Activated gamma-delta T cell treated with Interleukin-2 at 50 U/mL for 16 hours (primary cell): ENCODE results near the gene P2RX7.
"Not testable (repeated sequence)": the region's sequence is repeated elsewhere in the genome, so short reads cannot be mapped to it uniquely, and the experiment has no call there.

Experiments
- DNase-seq: peaks from one replicate; pipeline ENCODE4 v3.0.0-alpha.2; 2020

Gene P2RX7

DNA sequence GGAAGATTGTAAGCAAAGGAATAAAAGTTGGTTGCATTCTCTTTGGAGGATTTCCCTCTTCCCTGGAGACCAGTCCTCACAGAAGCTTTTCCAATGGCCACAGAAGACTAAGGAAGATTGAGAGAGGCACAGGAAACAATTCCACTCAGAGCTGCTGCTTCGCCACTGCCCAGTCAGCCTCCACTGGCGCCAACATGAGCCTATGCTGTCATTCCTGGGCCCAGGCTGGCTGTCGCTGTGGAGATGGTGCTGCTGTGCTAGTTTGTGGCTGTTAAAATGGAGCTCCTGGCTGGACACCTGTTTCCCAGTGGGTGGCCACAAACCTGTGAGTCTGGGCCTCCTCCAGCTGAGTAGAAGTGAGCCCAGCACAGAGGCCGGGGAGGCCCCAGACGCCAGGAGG lies 6.6 kb downstream of the P2RX7 start:
- no peak for DNase-seq

DNA sequence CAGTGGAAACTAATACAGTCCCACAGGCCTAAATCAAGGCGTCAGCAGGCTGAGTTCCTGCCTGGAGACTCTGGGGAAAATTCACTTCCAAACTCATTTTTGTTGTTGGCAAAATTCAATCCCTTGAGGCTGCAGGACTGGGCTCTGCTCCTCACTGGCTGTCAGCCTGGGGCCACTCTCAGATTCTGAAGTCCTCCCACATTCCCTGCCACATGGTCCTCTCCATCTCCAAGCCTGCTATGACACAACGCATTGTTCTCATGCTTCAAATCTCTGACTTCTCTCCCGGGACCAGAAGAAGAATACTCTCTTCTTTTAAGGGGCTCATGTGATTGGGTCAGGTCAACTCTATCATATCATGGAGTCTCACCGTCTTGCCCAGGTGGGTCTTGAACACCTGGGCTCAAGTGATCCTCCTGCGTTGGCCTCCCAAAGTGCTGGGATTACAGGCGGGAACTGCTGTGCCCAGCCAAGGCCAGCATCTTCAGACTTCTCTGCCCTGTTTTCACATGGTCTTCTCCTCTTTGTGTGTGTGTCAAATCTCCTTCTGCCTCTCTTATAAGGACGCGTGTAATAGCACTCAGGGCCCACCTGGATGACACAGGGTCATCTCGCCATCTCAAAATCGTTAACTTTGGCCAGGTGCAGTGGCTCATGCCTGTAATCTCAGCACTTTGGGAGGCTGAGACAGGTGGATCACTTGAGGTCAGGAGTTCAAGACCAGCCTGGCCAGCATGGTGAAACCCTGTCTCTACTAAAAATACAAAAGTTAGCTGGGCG lies 9.7 kb downstream of the P2RX7 start:
- DNase-seq: no peak

DNA sequence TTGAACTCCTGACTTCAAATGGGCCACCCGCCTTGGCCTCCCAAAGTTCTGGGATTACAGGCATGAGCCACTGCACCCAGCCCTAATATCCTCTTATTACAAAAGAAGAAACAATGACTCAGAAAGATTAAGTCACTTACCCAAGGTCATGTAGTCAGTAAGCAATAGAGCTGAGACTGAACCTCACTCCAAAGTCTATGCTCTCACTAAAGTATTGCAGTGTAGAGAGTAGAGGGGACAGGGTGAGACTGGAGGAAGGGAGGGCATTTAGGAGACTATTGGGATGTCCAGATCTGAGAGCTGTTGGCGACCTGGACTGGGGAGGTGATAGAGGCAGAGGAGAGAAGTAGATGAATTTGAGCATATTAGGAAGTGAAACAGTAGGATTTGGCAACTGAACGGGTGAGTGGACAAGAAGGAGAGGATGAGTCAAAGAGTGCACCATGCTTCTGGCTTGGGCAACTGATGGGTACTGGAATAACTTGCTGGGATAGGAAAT lies 11.8 kb downstream of the P2RX7 start:
- DNase-seq: no peak

DNA sequence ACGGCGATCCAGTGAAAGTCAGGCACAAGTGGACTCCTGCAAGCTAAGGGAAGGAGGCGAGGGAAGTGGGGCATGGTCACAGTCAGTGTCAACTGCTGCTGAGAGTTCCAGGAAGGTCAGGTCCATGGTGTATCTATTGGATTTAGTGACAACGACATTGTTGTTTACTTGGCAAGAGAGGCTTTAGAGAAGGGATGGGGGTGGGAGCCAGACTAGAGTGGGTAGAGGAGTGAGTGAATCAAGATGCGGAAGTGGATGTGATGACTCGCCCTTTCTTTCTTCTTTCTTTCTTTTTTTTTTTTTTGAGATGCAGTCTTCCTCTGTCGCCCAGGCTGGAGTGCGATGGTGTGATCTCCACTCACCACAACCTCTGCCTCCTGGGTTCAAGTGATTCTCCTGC lies 12.5 kb downstream of the P2RX7 start:
- DNase-seq: no peak

DNA sequence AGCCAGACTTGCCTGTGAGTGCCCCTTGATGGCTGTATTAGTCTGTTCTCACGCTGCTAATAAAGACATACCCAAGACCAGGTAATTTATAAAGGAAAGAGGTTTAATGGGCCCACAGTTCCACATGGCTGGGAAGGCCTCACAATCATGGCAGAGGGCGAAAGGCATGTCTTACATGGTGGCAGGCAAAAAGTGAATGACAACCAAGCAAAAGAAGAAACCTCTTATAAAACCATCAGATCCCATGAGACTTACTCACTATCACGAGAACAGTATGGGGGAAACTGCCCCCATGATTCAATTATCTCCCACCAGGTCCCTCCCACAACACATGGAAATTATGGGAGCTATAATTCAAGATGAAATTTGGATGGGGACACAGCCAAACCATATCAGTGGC lies 16.6 kb downstream of the P2RX7 start:
- DNase-seq: not testable (repeated sequence)

DNA sequence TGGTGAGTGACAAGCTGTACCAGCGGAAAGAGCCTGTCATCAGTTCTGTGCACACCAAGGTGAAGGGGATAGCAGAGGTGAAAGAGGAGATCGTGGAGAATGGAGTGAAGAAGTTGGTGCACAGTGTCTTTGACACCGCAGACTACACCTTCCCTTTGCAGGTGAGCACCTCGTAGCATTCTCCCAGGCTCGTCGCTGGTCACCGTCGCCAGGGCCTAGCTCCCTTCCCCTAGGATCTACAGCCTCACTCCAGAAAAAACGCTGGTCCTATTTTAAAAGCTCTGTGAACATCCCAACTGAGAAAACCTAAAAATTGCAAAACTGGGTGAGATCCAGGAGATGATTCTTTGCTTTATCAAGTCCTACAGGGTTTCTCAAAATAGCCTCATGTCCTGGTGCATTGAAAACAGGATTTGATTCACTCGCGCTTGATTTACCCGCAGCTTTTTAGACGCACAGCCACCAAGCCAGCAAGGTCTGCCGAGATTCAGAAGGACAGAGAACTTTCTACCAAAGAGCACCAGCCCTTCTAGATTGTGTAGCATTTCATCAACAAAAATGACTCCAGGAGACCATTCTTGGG lies 22.2 kb downstream of the P2RX7 start:
- no peak for DNase-seq

DNA sequence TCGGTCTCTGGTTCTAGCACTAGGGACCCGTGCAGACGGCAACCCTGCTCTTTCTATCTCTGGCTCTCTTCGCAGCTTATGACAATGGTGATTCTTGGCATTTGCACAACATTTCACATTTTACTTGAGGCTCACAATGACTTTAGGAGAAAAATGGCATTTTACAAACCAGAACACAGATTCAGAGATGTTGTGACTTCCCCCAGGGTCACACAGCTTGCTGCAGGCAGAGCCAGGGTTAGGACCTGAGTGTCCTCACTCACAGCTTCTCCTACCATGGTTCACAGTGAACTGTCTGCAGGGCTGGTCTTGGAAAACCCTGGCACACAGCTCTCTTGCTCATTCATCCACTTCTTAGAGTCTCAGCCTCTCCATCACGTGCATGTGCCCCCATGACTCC lies 23.7 kb downstream of the P2RX7 start:
- no peak for DNase-seq

DNA sequence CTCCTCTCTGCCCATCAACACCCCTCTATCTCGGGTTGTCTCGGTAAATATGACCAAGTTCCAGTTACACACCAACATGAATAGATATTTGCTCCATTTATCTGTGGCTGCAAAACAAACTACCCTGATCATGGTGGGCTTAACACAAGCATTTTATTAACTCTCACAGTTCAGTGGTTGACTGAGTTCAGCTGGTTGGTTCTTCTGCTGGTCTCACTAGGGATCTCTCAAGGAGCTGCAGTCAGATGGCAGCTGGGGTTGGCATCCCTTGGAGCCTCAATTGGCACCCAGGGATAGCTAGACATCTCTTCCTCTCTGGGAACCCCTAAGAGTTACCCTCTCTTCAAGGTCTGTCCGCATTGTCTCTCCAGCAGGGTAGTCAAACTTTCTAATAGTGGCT lies 25.4 kb downstream of the P2RX7 start:
- DNase-seq: no peak

DNA sequence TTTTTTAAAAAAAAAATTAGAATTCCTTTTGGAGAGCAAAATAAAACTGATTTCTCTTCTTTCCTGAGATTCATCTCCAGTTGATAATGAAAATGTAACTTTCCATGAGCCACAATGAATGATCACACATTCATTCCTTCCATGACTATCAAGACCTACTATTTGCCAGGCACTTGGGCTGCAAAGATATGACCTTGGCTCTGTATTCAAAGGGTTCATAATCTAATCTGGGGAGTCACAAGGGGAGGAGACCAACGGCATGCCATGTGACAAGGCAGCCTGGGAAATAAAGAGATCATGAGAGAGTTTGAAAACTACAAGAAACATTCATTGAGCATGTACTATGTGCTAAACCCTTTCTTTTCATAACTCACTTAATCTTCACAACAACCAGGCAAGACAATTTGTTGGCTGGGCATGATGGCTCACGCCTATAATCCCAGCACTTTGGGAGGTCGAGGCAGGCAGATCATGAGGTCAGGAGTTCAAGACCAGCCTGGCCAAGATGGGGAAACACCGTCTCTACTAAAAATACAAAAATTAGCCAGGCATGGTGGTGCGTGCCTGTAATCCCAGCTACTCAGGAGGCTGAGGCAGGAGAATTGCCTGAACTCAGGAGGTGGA lies 26.2 kb downstream of the P2RX7 start:
- not testable (repeated sequence) for DNase-seq

DNA sequence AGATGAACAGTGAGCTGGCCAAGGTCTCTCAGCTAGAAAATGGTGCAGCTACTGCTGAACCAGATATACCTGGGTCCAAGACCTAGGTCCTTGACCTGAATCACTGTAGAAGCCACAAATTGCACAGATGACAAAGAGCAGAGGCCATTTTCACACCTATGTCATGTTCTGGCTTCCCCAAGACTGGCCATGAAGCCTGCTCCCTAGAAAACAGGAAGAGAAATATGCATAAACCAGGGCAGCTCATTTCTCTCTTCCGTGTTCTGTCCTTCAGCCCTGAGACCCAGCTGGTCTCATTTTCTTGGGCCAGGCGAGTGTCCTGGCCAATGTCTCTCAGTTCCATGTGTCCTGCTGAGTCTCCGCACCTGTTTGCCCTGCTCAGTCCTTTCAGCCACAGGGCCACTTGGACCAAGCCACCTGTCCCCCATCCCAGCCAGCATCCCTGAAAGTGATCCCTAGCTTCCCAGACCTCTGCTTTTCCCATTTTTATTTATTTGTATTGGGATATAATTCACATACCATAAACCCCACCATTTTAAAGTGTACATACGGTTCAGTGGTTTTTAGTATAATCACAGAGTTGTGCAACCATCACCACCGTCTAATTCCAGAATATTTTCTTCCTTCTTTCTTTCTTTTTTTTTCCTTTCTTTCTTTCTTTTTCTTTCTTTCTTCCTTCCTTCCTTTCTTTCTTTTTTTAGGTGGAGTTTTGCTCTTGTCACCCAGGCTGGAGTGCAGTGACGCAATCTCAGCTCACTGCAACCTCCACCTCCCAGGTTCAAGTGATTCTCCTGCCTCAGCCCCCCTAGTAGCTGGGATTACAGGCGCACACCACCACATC lies 27.0 kb downstream of the P2RX7 start:
- no peak for DNase-seq

DNA sequence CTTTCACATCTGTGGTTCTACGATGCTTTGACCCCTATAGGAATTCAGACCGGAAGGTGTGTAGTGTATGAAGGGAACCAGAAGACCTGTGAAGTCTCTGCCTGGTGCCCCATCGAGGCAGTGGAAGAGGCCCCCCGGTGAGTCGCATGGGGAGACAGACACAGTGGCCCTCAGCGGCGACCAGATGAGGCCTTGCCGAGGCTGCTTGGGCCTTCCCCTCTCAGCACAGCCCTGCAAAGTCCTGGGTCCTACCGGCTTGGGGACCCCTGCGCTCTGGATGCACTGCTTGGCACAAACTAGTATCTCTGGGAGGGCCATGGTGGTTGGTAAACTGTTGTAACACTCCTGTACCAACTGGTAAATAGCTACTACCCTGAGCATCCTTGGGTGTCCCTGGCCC lies 29.7 kb downstream of the P2RX7 start:
- no peak for DNase-seq

DNA sequence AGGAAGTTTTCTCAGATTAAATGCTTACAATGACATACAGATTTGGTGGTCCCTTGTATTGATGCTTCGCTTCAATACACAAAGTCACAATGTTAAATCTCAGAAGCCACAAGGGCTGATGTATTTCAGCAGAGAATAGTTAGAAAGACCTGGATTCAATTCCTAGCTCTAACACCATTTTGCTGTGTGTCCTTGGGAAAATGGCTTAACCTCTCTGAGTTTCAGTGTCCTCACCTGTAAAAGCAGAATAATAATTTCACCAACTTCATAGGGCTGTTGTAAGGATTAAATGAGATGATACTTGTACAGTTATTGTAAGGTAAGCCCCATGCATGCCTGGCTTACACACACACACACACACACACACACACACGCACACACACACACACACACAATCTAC lies 30.3 kb downstream of the P2RX7 start:
- DNase-seq: no peak

DNA sequence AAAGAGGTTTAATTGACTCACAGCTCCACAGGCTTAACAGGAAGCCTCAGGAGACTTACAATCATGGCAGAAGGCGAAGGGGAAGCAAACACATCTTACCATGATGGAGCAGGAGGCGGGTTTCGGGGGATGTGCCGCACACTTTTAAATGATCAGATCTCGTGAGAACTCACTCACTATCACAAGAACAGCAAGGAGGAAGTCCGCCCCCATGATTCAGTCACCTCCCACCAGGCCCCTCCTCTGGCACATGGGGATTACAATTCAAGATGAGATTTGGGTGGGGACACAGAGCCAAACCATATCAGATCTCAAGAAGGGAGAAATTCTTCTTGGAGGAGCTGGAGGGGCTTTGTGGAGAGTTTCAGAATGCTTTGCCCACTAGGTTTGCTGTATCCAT lies 32.2 kb downstream of the P2RX7 start:
- not testable (repeated sequence) for DNase-seq

DNA sequence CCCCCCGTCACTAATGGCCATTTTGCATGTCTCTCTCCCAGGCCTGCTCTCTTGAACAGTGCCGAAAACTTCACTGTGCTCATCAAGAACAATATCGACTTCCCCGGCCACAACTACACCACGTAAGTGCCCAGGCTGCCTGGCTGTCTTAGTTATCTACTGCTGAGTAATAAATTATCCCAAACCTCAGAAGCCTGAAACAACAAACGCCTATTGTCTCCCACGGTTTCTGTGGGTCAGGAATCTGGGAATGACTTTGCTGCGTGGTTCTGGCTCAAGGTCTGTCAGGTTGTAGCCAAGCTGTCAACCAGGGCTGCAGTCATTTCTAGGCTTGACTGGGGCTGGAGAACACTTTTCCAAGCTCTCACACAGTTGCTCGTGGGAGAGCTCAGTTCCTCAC lies 32.6 kb downstream of the P2RX7 start:
- DNase-seq: no peak

DNA sequence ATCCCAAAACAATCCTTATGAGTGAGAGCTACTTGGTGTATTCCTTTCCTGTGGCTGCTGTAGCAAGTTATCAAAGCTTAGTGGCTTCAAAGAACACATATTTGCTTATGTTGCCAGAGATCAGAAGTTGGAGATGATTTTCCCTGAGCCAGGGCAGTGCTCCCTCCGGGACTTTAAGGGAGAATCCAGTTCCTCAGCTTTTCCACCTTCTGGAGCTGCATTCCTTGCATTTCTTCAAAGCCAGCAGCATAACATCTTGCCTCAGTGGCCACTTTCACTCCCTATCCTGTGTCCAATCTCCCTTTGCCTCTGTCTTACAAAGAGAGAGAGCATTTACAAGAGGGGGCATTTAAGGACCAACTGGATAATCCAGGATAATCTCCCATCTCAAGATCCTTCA lies 33.7 kb downstream of the P2RX7 start:
- no peak for DNase-seq

DNA sequence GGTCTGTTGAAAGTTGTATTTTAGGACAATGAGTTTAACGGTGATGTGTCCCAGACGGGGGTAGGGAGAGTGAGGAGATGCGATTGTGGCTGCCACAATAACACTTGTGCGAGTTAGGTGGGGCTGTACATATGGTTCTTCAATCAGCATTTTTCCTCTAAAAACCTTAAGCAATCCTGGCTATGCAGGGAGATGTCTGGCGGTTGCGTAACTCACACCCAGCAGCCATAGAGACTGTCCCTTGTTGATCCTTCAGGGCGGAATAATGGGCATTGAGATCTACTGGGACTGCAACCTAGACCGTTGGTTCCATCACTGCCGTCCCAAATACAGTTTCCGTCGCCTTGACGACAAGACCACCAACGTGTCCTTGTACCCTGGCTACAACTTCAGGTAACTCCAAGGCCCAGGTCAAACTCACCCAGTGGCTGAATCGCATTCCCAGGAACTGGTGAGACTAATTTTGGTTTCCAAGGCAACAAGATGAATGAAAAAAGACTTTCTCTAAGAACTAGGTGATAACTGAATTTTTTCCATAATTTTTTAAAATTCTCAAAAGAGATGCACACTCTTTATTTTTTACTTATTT lies 34.6 kb downstream of the P2RX7 start:
- DNase-seq: no peak

DNA sequence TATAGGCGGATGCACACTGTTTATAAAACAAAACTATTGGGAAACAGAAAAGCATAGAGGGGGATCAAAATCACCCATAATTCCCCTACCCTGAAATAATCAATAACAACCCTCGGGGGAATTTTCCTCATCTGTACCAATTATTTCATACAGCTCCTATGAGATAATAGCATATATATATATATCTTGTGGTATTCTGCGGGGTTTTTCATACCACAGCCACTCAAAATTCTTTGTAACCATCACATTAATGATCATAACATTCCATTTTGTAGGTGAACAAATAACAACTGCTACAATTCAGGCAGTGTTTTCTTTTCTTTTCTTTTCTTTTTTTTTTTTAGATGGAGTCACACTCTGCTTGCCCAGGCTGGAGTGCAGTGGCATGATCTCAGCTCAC lies 35.3 kb downstream of the P2RX7 start:
- no peak for DNase-seq

DNA sequence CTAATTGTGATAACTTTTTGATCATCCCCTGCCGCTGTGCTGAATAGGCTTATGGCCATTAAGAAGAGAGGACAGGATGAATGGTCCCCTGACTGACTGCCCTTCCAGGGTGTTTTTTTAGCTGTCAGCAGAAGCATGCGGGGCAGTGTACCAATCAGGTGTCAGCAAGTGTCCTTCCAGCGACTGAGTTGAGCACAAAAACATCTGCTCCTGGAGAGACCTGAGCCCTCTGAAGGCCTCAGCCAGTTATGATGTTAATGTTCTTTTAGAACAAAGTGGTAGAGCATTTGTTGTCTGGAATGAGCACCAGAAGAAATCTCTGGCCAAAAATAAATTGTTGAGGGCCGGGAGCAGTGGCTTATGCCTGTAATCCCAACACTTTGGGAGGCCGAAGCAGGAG lies 37.5 kb downstream of the P2RX7 start:
- DNase-seq: no peak

DNA sequence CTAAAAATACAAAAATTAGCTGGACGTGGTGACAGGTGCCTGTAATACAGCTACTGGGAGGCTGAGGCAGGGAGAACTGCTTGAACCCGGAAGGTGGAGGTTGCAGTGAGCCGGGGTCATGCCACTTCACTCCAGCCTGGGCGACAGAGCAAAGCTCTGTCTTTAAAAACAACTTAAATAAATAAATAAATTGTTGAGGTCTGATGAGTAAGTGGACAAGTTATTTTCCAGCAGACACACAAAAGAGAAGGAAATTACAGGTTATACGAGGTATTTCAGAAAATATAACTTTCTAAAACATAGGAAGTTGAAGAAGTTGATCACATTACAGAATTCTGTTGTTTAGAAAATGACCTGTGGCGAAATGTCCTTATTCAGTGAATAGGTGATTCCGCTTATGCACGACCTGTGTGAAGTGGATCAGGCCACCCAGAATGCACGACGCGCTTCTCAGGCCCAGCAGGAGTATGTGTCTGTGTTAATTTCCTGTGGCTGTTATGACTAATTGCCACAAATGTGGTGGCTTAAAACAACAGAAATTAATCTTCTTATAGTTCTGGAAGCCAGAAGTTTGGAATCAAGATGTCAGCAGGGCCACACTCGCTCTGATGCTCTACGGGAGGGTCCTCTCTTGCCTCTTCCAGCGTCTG lies 38.1 kb downstream of the P2RX7 start:
- DNase-seq: no peak

DNA sequence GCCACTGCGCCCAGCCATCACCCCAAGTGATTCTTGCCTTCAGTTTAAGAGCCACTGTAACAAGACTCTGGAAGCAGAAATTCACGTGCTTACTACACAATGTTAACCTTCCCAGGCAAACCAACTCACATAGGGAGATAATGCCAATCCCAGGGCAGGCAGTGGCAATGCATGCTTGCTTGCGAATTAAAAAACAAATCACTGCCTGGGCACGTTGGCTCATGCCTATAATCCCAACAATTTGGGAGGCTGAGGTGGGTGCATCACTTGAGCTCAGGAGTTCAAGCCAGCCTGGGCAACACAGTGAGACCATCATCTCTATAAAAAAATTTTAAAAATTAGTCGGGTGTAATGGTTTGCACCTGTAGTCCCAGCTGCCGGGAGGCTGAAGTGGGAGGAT lies 39.5 kb downstream of the P2RX7 start:
- no peak for DNase-seq

DNA sequence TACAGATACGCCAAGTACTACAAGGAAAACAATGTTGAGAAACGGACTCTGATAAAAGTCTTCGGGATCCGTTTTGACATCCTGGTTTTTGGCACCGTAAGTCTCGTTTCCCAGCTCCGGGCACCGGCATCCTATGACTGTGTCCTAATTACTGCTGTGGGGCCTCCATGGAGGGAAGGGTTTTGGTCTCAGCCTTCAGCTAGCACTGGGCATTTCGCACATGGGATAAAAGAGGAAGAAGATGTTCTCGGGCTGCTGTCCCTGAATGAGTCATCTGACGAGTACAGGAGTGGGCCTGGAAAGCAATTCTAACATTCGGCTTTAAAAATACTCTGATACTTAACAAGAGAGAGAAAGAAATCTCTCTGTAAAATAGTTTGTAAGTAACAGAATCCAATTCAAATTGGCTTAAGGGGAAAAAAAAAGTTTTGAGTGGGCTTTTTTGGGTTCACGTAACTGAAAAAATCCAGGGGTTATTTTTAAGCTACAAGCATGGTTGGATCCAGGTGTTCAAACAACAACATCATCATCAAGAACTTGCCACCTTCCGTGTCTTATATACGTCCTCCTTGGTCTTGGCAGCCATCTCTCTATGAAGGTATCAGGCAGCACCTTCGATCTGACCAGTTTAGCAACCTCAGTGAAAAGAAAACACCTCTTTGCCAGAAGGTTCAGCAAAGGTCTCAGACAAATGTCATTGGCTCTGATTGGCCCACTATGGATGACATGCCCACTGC lies 42.9 kb downstream of the P2RX7 start:
- DNase-seq: no peak
